HG03135 (cell line): ENCODE measurements around the gene ARHGEF6.
A peak's percentile ranks its signal among the peaks of the same experiment; 100 is the strongest.
"Not testable (repeated sequence)": the region's sequence is repeated elsewhere in the genome, so short reads cannot be mapped to it uniquely, and the experiment has no call there.

Experiments
- ATAC-seq: cut with Tn5 transposase; IDR thresholded peaks from one replicate; pipeline ENCODE4 v1.9.1; 2021; ENCODE audit warnings: mild to moderate bottlenecking, moderate library complexity; ENCODE audit not compliant: unreplicated experiment

The ARHGEF6 gene

DNA sequence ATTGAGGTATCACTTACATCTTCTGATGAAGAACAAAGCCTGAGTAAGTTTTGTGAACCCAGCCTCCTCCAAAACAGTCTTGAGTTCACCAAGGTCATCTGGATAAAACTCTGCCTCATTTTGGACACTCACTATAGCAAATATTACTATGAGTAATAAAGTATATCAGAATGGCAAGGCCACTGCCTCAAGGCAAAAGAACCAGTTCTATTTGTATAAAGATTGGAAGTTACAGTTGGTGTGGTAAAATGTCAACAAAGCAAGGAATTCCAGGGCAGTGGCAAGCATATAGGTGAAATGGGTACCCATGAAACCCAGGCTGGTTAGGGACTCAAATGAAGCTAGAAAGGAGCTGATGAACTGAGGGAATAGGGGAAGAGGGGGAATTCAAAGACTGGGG is 2.4 kb upstream of the ARHGEF6 start:
- ATAC-seq: no peak

DNA sequence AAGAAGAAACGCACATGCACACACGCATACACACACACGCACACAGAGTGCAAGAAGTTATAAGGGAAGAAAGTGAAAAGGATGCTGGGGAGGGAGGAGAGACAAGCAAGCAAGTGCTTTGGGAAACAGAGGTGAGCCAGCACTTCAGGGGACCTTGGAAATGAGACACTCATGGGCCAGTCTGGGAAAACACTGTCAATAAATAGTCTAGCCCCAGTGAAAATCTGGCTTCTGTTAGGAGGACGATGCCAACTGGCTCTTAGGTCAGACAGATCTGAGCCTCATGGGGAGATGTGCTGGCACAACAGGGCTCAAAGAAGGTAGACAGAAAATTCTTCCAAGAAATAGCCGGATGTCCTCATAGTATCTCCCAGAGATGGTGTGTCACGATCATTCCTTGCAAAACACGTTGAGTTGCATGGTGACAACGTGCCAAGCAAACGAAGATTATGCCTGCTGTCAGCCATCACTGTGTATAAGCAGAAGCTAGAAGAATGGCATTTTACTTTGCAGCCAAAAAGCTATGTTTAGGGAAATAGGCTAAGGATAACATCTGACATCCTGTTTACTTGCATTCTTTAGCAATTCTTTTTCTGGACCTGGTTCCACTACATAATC is 557 bp upstream of the ARHGEF6 start:
- no peak for ATAC-seq

DNA sequence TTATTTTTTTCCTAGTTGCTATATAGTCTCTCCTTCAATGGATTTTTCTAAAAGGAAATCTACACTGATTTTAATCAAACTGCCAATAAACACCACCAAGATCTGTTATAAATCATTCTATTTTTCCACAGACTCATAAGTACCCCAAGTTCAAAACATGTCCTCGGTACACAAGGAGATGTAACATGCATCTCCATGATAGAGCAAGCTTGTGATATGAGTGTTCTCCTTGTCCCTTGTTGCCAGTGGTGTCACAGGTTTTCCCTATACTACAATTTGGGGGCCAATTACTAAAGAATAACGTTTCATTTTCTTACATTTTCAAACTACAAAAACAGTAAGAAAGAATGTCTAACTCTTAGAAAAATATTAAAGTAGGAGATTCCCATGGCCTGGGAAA is 491 bp downstream of the ARHGEF6 start:
- ATAC-seq: no peak

DNA sequence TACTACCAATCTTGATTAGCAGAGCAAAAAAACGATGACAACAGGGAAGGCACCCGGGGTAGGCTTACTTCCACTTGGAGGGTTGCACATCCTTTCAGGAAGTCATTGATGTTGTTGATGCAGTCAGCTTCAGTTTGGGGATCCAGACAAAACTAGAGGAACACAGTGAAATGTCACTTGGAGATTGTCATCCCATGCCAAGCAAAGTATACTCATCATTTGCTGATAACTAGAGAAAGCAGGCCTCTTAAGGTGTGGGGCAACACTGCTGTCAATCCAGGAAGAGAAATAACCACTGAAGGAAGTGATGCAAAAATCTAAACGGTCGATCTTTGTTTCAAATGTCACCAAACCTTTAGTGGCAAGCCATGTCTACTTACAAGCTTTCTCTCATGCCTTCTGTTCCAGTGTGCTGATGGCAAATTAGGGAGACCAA is 1.4 kb downstream of the ARHGEF6 start:
- no peak for ATAC-seq

DNA sequence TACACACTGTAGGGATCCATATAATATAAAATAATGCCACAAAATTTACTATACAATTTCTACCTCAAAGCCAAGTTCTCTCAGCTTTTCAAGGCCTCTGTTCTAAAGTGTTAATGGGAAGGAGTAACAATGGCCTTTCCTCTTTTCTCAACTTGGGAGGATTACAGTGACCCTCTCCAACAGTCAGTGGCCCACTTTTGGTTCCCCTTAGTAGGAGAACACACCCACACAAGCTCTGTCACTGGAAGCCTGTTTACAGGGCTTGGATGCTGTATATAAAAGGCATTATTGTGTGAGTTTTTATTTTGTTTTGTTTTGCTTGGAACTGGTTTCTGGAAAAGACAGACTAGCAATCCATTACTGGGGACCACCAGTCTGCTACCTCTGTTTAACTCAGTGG is 1.8 kb downstream of the ARHGEF6 start:
- no peak for ATAC-seq

DNA sequence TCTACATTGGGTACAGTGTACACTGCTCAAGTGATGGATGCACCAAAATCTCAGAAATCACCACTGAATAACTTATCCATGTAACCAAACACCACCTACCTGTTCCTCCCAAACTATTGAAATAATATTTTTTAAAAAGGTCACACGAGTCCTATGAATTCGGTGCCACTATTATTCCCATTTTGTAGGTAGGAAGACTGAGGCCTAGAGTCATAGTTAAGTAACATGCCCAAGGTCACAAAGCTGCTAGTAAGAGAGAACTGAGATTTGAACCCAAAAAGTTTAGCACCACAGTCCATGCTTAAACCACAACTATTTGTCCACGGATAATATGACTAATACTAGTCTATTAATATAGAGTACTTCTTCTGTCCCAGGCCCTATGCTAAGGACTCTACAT is 2.7 kb downstream of the ARHGEF6 start:
- ATAC-seq: no peak

DNA sequence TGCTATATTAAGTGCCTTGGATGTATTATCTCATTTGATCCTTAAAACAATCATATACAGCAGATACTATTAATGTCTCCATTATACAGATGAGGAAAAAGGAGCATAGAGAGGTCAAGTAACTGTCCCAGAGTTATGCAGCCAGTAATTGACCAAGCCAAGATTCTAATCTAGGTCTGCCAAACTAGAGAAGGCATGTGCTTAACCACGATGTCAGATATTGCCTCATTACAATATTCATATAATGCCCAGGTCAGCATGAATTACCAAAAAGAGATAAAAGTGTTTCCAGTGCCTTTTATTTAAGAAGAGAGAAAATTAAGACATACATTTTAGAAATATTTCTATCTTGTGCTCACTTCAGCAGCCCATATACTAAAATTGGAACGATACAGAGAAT is 7.1 kb downstream of the ARHGEF6 start:
- ATAC-seq: no peak

DNA sequence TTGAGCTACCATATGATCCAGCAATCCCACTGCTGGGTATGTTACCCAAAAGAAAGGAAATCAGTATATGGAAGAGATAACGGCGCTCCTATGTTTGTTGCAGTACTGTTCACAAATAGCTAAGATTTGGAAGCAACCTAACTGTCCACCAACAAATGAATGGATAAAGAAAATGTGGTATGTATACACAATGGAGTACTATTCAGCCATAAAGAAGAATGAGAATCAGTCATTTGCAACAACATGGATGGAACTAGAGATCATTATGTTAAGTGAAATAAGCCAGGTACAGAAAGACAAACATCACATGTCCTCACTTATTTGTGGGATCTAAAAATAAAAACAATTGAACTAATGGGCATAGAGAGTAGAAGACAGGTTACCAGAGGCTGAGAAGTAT is 8.9 kb downstream of the ARHGEF6 start:
- ATAC-seq: not testable (repeated sequence)

DNA sequence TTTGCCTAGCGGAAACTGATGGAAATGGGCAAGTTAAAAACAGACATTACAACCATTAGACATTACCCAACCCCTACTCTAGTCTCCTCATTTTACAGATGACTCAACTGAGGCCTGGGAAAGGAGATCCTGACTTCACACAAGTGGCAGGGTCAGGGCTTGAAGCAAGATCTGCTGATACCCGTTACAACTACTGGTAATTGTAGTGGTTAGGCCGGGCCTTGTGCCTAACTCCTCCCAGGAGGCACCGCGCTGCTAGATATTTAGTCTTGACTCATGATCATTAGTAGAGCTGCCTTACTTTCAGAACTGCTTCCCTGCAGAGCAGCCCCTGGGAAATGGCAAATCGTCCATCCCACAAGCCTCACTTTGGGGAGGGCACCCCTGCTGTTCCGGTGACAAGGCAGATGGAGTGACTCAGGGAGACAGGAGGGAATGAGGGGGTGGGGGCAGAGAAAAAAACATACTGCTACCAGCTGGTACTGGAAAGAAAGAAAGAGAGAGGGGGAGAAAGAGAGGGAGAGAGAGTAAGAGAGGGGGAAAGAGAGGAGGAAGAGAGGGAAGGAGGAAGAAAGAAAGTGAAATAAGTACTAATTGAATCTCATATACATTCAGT is 12.2 kb downstream of the ARHGEF6 start:
- no peak for ATAC-seq

DNA sequence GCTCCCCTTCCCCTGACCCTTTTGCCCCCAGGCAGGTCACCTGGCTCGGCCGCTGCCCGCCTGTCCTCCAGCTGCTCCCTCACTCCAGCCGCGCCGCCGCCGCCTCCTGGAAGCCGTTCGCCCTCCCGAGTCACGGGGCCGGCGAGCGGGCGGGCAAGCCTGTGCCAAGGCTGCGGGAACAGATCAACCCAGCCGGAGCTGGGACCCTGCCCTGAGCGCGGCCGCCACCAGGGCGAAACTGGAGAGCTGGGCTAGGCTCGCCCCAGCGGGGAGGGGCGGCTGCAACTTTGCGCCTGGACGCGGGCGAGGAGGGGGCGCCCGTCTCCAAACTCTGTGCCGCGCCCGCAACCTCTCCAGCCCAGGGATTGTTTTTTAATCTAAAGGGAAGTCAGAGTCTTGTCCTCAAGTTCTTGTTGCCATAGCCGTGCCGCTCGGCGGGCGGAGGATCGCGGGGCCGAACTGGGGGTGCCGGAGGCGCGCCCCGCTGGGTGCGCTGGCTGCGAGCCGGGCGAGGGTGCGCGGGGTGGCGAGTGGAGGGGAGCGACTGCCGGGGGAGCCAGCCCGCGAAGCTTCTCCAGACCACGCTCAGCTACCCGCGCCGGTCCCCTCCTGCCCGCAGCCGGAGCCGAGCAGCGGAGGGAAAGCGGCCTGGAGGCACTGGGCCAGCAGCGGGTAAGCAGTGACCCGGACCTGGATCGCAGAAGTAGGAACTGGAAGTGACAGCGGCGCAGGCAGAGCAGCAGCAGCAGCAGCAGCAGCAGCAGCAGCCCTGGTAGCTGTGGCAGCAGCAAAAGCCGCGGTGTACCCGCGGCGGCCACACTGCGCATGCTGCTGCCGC is 13.4 kb downstream of the ARHGEF6 start:
- ATAC-seq: peak; percentile 73

DNA sequence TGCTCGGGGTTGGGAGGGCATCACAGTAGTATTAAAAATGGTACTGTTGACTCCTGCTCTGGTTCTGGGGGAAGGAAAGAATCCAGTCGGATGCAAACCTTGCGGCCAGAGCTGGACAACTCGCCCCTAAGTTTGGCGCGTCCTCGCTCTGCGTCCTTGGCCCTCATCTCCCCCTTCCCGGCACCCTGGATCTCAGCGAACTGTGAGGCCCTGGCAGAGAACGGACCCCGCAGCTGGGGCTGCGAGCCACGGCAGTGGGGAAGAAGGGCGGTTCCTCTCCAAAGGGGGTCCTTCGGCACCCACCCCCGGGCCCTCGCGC is 14.0 kb downstream of the ARHGEF6 start:
- ATAC-seq: peak; percentile 2

DNA sequence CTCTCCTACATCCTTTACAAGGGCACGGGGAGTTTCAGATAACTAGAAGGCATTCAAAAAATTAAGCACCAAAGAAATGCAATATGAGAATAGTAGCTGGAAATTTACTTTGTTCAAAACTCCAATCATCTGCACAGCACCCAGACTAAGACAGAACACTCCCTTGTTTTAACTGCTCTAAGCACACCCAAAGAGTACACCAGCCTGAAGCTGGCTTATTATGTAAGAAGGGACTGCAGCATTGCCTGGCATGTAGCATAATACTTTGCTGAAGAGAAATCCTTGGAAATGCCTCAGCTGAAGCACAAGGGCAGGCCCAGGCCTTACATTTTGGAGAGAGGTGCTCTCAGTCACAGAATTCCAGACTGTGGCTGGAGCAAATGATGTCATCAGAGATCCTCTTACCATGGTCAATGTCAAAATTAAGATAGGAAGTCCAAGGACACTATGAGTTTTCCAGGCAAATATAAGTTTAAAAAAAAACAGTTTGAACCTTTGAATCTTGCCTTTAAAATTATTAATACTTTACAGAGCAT is 14.8 kb downstream of the ARHGEF6 start:
- no peak for ATAC-seq

DNA sequence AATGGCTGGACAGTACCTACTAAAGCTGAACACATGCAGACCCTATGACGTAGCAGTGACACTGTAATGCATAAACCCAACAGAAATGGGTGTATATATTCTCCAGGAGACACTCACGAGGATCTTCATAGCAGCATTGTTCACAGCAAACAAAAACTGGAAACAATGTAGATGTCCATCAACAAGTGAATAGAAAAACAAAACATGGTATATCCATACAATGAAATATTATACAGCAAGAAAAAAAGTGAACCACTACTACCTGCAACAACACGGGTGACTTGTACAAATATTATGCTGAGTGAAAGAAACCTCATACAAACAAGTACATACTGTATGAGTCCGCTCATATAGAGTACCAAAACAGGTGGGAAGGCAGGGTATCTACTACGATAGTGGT is 16.5 kb downstream of the ARHGEF6 start:
- ATAC-seq: no peak

DNA sequence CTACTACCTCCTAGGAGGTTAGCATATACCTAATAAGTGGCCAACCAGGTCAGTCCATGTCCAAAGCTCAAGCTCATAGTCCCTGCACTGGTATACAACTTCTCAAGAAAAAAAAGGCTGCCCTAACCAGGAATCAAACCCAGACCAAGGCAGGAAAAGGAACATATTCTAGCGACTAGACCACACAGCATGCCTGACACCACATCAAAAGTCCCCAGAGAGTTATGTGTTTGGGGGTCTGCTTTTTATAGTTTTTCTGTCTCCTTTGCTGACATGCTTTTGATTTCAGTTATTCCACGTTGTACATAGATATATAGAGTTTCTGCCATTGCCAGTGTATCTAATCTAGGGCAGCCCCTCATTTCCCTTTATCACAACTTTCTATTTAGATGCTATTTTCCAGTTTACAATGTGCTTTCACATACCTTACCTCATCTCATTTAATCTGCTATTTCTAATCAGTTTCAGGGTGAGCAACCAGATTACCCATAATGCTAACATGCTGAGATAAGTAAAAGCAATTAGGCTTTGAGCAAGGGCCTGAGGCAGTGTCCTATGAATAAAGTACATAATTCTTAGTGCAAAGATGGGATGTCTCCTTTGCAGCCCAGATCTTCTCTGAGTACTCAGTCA is 17.8 kb downstream of the ARHGEF6 start:
- ATAC-seq: no peak

DNA sequence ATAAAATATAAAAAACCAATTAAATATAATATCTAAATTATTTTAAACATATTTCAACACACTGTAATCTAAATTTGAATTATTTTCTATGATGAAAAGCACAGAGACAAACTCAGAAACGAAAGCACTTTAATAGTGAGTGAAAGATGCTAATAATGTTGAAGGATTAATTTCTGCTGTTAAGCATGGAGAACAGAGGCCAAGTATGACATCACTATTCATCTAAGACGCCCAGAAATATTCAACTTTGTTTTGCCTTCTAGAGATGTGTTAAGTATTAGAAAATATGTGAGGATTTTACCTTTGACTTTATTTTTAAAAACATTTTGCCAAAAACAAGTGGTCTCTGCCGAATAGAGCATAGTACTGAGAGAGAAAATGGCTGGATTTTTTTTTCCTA is 19.3 kb downstream of the ARHGEF6 start:
- ATAC-seq: no peak

DNA sequence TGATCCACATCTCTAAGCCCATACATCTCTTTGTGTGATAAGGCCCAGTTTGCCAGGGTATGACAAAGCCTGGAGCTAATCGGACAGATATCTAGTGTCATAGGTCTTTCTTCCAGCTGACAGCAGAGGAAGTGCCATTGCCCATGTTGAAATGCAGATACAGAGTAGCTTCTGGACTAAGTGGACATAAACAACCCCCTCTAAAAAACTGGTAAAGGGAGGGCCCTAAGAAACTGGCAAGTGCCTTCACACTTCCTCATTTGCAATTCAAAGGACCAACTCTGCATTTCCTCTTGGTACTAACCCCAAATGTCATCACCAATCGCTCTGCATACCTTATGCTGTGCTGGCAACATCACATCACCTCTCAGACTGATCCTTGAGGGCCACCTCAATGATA is 20.8 kb downstream of the ARHGEF6 start:
- ATAC-seq: peak; percentile 76

DNA sequence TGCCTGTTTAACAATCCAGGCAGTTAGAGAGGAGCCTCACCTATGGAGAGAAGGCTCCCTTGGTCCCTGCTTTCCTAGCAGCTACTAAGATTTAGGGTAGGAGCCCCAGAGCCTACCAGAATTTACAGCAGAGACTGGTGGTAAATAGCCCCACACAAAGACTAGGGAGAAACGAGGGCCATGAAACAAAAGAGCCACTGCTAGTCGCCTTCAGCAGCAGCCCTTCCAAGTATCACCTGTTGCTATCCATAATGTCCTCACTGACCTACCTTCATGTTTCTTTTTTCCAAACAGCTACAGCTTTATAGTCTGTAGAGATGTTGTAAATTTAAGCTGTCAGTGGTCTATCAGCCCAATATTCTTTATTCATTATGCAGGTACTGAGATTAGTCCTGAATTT is 25.3 kb downstream of the ARHGEF6 start:
- no peak for ATAC-seq

DNA sequence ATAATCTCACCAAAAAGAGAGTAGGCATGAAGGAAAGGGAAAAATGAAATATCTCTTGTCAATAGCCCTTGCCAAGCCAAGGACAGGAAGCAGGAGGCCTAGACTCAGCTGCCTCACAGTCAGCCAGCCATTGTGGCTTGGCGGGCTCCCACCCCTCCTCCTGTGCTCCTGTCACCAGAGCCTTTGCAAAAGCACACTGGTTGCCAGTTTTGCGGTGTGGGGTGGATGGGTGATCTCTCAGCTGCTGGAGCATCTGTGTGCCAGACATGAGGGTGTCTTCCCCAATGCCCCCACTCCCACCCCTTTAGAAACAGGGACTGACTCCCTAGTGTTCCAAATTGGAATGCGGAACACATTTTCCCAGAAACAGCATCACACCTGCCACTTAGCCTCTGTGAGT is 26.1 kb downstream of the ARHGEF6 start:
- no peak for ATAC-seq

DNA sequence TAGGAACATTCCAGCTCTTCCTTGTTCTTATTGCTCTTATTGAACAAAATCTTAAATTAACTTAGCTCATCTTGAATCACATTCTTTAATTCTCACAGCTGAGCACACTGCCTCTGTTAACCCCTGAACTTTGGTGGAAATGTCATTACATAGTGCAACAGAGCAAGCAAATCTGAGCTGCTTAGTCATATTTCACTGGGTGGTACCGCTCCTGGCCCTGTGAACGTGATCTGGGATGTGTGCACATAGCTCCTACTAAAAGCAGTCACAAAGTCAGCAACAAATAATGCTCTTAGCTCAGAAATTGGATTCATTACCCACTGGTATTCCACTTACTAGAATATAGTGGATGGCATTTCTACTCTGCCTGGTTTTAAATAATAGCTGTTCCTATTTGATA is 27.9 kb downstream of the ARHGEF6 start:
- no peak for ATAC-seq

DNA sequence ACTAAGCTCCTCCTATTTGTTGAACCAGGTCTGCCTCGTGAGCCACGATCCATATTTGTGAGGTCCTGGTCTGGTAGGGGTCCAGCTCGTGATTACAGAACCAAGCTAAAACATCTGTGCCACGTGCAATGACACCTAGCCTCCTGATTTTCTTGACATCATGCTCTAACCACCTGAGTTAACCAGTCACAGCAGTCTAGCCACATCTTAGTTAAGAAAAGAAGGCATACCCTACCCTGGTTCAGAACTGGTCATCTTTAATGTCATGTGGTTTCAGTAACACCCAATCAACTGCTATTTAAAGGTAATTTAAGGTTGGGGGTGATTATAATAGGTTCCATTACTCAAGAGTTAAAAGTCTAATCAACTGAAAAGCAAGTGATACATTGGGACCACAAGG is 28.4 kb downstream of the ARHGEF6 start:
- ATAC-seq: no peak

DNA sequence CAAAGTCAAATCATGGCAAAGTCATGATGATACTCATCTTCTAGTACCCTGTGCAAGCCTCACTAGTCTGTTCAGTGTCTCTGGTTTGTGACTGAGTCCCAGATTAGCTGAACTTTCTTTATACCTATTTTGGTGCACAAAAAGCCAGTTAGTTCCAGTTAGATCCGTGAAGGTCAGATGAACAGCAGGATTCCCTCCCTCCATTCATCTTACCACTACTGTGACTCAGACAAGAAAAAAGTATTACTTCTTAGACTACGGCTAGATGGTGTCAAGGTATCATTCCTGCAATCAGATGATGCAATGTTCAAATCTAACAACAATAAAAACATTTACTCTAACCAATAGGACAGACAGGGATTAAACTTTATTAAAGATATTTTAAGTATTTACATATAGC is 30.4 kb downstream of the ARHGEF6 start:
- ATAC-seq: no peak
